K562 (cell line): ENCODE data around the gene PTP4A2. TPM values are rescaled to one million over a fixed set of nuclear protein-coding genes. Genes with fewer than 3 reads are reported as not detected.

Source experiments
- ATAC-seq: fragments of 200-7000 bp; cut with Tn5 transposase; 3 replicates; pipeline ENCODE4 v1.9.1; 2020; ENCODE audit warnings: moderate library complexity
- BruUV-seq: library from RNA; stranded (reverse); fragments of 400-500 nt; replicated peaks from 2 replicates; lab custom pipeline; 2021; lab: Mats Ljungman, UMichigan
- CTCF ChIA-PET: fragments of 300-600 bp; formaldehyde crosslinking; extraction: SDS; loops from one replicate; lab custom pipeline; 2021; ENCODE audit warnings: low intra/inter-chr PET ratio; lab: Yijun Ruan, JAX
- POLR2A ChIA-PET: fragments of 300-600, 350-650 bp; sonication (Branson Sonifier 250); formaldehyde crosslinking; extraction: SDS; loops from one replicate; lab custom pipeline; 2021; ENCODE audit warnings: antibody characterized with exemption, inconsistent platforms; lab: Yijun Ruan, JAX
- DNase-seq, 4 experiments: peaks; one replicate each; pipeline versions ENCODE4 v3.0.0 to v3.0.0-alpha.2; 2011 to 2018; ENCODE audit warnings: low spot score in 3 of 4, mixed read lengths in 3 of 4; ENCODE audit errors: extremely low read depth in 1 of 4
- FAIRE-seq: peaks from 2 replicates; lab custom pipeline; 2011; peaks lifted over from hg19 to GRCh38; lab: Jason Lieb, UNC
- H2AFZ ChIP-seq: 2 replicates; pipeline ENCODE4 v1.6.0; 2011; ENCODE audit warnings: low read depth, low read length, control low read depth, inconsistent platforms
- H3K27ac ChIP-seq: fragments of 200-600 bp; 3 replicates; pipeline ENCODE4 v1.8.0; 2011; ENCODE audit warnings: low read depth, mild to moderate bottlenecking, control low read depth, inconsistent platforms, low read length, moderate library complexity, mixed read lengths; ENCODE audit errors: extremely low read depth
- H3K27me3 ChIP-seq, 2 experiments: fragments of 300-600 bp in 1 of 2; 2 replicates in 1 of 2; 3 replicates in 1 of 2; pipeline versions ENCODE4 v1.6.0 to v1.8.0; 2011; ENCODE audit warnings: inconsistent platforms in 2 of 2, low read length in 2 of 2, mild to moderate bottlenecking in 1 of 2, mixed read lengths in 1 of 2, moderate library complexity in 1 of 2; ENCODE audit not compliant: control insufficient read depth in 2 of 2, insufficient read depth in 2 of 2
- H3K36me3 ChIP-seq: fragments of 300-600 bp; 3 replicates; pipeline ENCODE4 v1.8.0; 2011; ENCODE audit warnings: mild to moderate bottlenecking, low read length, inconsistent platforms; ENCODE audit not compliant: control insufficient read depth, insufficient read depth
- H3K4me1 ChIP-seq, 2 experiments: fragments of 200-600 bp in 1 of 2; replicated peaks in 1 of 2; 2 replicates in 1 of 2; 3 replicates in 1 of 2; pipeline versions ENCODE4 v1.5.1 to v1.8.0; 2011; ENCODE audit warnings: inconsistent platforms in 2 of 2, low read length in 2 of 2, mild to moderate bottlenecking in 1 of 2, mixed read lengths in 1 of 2, moderate library complexity in 1 of 2; ENCODE audit not compliant: control insufficient read depth in 2 of 2, insufficient read depth in 2 of 2
- H3K4me2 ChIP-seq: 2 replicates; pipeline ENCODE4 v1.6.1; 2011; ENCODE audit warnings: low read length, control low read depth, inconsistent platforms, mixed read lengths; ENCODE audit not compliant: insufficient read depth
- H3K4me3 ChIP-seq: fragments of 200-600 bp; sonication (generic), shearing (Covaris generic); 2 replicates; pipeline ENCODE4 v1.5.1; 2016; ENCODE audit warnings: control low read depth, inconsistent platforms
- H3K79me2 ChIP-seq: fragments of 200-600 bp; 3 replicates; pipeline ENCODE4 v1.8.0; 2011; ENCODE audit warnings: low read length, inconsistent platforms; ENCODE audit not compliant: control insufficient read depth, insufficient read depth
- H3K9ac ChIP-seq, 2 experiments: 2 replicates each; pipeline versions ENCODE4 v1.6.0 to v1.6.1; 2011; ENCODE audit warnings: low read depth in 2 of 2, low read length in 2 of 2, control low read depth in 1 of 2, inconsistent platforms in 1 of 2, mild to moderate bottlenecking in 1 of 2, mixed read lengths in 1 of 2; ENCODE audit not compliant: insufficient read depth in 1 of 2
- H3K9me1 ChIP-seq: one replicate; pipeline ENCODE4 v1.6.0; 2011; ENCODE audit warnings: inconsistent platforms, mild to moderate bottlenecking, low read length, moderate library complexity; ENCODE audit not compliant: control insufficient read depth, insufficient read depth
- H3K9me3 ChIP-seq: replicated peaks from 2 replicates; pipeline ENCODE4 v1.5.1; 2011; ENCODE audit warnings: low read depth, low read length, inconsistent platforms; ENCODE audit not compliant: control insufficient read depth, insufficient read depth
- H4K20me1 ChIP-seq: replicated peaks from 2 replicates; pipeline ENCODE4 v1.6.1; 2011; ENCODE audit warnings: low read length, inconsistent platforms, mixed read lengths; ENCODE audit not compliant: control insufficient read depth, insufficient read depth
- KHSRP ChIP-seq: fragments of 450-650 bp; IDR thresholded peaks from 2 replicates; pipeline ENCODE4 v1.6.1; 2017
- SFPQ ChIP-seq: fragments of 200-400 bp; formaldehyde crosslinking; IDR thresholded peaks from 2 replicates; pipeline ENCODE4 v1.6.1; 2017; ENCODE audit warnings: mild to moderate bottlenecking, low read depth, low read length, moderate library complexity
- SIN3B ChIP-seq: fragments of 450-650 bp; IDR thresholded peaks from 2 replicates; pipeline ENCODE4 v1.6.1; 2017; ENCODE audit warnings: low read depth, mild to moderate bottlenecking, moderate library complexity
- STAT5B ChIP-seq: fragments of 250-450 bp; sonication (Bioruptor Pico); IDR thresholded peaks from 2 replicates; pipeline ENCODE4 v1.8.0; 2021; ENCODE audit warnings: mild to moderate bottlenecking, inconsistent platforms
- TBP ChIP-seq: optimal IDR thresholded peaks from 2 replicates; pipeline ENCODE3; 2011; ENCODE audit warnings: low read depth, low read length, improper control_type of control experiment
- THRAP3 ChIP-seq: fragments of 450-650 bp; IDR thresholded peaks from 2 replicates; pipeline ENCODE4 v1.6.1; 2016; ENCODE audit warnings: mild to moderate bottlenecking, inconsistent platforms, borderline replicate concordance
- WGBS: fragments of 100-300 bp; shearing (Covaris generic); methylation state at CpG from one replicate; pipeline ENCODE4 v1.1.6; 2016; ENCODE audit warnings: low coverage, mixed read lengths; ENCODE audit not compliant: insufficient coverage; ENCODE audit errors: missing lambda C conversion rate; 5-methylcytosine and 5-hydroxymethylcytosine counted together
- in situ Hi-C: fragments of 300-500 bp; cut with MboI; formaldehyde crosslinking; loops from 4 replicates; pipeline ENCODE4 v1.15.0; 2018; ENCODE audit warnings: inconsistent platforms, mixed read lengths
- intact Hi-C: fragments of 100-400 bp; cut with micrococcal nuclease; formaldehyde crosslinking; loops from 2 replicates; pipeline ENCODE4 v1.14.2; 2022
- polyA plus RNA-seq, 8 experiments: library from polyadenylated mRNA; depleted of rRNA in 4 of 8; stranded (reverse) in 5 of 8; unstranded in 3 of 8; fragments of >200 nt; fragmentation: Nextera tagmentation in 2 of 8; fragmentation: Illumina TruSeq in 1 of 8; extraction: Ambion mirVana in 2 of 8; extraction: Trizol in 1 of 8; gene quantifications; 2 replicates each; pipeline versions ENCODE4 v1.2.1 to v1.2.3, GENCODE V29; 2011 to 2014; ENCODE audit warnings: inconsistent platforms in 1 of 8, missing spikeins in 1 of 8
- total RNA-seq, 7 experiments: library from RNA; depleted of rRNA in 6 of 7; stranded (reverse); fragments of >200 nt in 6 of 7; fragmentation: Illumina TruSeq in 2 of 7; extraction: Trizol in 2 of 7; gene quantifications; 2 replicates each; pipeline versions ENCODE4 v1.2.1 to v1.2.3, GENCODE V29; 2011 to 2021; ENCODE audit warnings: low replicate concordance in 1 of 7
- TF ChIP-seq, protein P1 (sequence below): fragments of 250-450 bp; sonication (Bioruptor Pico); IDR thresholded peaks from 2 replicates; pipeline ENCODE4 v1.4.0; 2020

Gene PTP4A2
- total and polyA plus RNA-seq, 9 of the 15 experiments (the other 6 are each of a cell fraction or from before 2014, with no cell fraction given) = 197 to 870 (median 480) TPM

DNA sequence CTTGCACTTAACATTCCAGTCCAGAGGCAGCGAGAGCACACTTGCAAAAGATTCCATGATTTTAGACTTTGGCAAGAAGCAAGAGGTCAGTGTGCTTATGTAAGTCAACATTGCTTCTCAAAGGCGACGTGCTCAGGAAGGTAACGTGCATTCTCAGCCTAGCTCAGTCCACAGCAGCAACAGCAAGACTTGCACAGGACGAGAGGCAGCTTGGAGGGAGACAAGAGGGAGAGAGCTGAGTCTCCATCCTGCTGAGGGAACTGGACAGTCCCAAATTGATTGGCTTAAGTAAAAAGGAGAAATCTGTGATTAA is 56.5 kb downstream of the PTP4A2 start:
- peaks cover 6 to 29% of the 10 kb centered on the region in 2 experiments for H3K4me1 ChIP-seq
- 74% methylated on average over 5 of the region's 5 CpGs for WGBS
- no peaks in the 10 kb centered on the region for H3K27me3 ChIP-seq
- ATAC-seq (no peak), DNase-seq (no peak), FAIRE-seq (no peak)
- H4K20me1 ChIP-seq = no peaks in the 10 kb centered on the region
- POLR2A ChIA-PET = interaction anchor here (1.5 kb wide), 1 partner anchor 22 kb away, joined by 6 read pairs; no protein-coding TSS in a partner anchor
- intact Hi-C loops = loop anchor here (5.0 kb wide), 1 partner anchor 81 kb away; no protein-coding TSS in a partner anchor
- H3K4me2 ChIP-seq = no peak overlapping the region
- CTCF ChIA-PET = interaction anchor here (0.6 kb wide), 1 partner anchor 104 kb away, joined by 3 read pairs; no protein-coding TSS in a partner anchor
- H2AFZ ChIP-seq = peak overlapping the region; percentile 41
- H3K36me3 ChIP-seq = no peaks in the 10 kb centered on the region
- no TSS peak for BruUV-seq
- no peak overlapping the region for H3K4me3 ChIP-seq
- in situ Hi-C loops = no loop called here
- H3K9ac ChIP-seq = no peak overlapping the region
- no peak overlapping the region for H3K27ac ChIP-seq
- H3K79me2 ChIP-seq = no peaks in the 10 kb centered on the region
- TF ChIP-seq TBP = no peak
- TF ChIP-seq SFPQ = no peak
- no peak for TF ChIP-seq KHSRP
- no peak for TF ChIP-seq SIN3B
- no peak for TF ChIP-seq STAT5B (CRISPR knock-in tag)
- no peak for TF ChIP-seq THRAP3
- TF ChIP-seq, protein P1, sequence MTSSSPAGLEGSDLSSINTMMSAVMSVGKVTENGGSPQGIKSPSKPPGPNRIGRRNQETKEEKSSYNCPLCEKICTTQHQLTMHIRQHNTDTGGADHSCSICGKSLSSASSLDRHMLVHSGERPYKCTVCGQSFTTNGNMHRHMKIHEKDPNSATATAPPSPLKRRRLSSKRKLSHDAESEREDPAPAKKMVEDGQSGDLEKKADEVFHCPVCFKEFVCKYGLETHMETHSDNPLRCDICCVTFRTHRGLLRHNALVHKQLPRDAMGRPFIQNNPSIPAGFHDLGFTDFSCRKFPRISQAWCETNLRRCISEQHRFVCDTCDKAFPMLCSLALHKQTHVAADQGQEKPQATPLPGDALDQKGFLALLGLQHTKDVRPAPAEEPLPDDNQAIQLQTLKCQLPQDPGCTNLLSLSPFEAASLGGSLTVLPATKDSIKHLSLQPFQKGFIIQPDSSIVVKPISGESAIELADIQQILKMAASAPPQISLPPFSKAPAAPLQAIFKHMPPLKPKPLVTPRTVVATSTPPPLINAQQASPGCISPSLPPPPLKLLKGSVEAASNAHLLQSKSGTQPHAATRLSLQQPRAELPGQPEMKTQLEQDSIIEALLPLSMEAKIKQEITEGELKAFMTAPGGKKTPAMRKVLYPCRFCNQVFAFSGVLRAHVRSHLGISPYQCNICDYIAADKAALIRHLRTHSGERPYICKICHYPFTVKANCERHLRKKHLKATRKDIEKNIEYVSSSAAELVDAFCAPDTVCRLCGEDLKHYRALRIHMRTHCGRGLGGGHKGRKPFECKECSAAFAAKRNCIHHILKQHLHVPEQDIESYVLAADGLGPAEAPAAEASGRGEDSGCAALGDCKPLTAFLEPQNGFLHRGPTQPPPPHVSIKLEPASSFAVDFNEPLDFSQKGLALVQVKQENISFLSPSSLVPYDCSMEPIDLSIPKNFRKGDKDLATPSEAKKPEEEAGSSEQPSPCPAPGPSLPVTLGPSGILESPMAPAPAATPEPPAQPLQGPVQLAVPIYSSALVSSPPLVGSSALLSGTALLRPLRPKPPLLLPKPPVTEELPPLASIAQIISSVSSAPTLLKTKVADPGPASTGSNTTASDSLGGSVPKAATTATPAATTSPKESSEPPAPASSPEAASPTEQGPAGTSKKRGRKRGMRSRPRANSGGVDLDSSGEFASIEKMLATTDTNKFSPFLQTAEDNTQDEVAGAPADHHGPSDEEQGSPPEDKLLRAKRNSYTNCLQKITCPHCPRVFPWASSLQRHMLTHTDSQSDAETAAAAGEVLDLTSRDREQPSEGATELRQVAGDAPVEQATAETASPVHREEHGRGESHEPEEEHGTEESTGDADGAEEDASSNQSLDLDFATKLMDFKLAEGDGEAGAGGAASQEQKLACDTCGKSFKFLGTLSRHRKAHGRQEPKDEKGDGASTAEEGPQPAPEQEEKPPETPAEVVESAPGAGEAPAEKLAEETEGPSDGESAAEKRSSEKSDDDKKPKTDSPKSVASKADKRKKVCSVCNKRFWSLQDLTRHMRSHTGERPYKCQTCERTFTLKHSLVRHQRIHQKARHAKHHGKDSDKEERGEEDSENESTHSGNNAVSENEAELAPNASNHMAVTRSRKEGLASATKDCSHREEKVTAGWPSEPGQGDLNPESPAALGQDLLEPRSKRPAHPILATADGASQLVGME (CRISPR knock-in tag) = no peak
- H3K9me3 ChIP-seq = no peaks in the 10 kb centered on the region
- H3K9me1 ChIP-seq = peaks cover 2% of the 10 kb centered on the region
